ENCODE data around the gene SKP1. TPM values are rescaled to one million over a fixed set of nuclear protein-coding genes. Genes with fewer than 3 reads are reported as not detected.

The SKP1 gene
- total RNA-seq (2022): 380 and 411 TPM in 2 replicates
- percentile 96 among the genes with signal in this experiment for Bru-seq, nascent RNA
- BruChase-seq, experiment 1, labeled RNA remaining after a 6-hour chase: percentile 96 among the genes with signal in this experiment
- percentile 93 among the genes with signal in this experiment for BruChase-seq, experiment 2, labeled RNA remaining after a 2-hour chase
- long read RNA-seq, full-length matches to known transcripts: 1,187 of 1,266 reads
- long read RNA-seq, partial matches to known transcripts: 16 of 1,266 reads
- long read RNA-seq, other reads (novel, unspliced or antisense): 63 of 1,266 reads

DNA sequence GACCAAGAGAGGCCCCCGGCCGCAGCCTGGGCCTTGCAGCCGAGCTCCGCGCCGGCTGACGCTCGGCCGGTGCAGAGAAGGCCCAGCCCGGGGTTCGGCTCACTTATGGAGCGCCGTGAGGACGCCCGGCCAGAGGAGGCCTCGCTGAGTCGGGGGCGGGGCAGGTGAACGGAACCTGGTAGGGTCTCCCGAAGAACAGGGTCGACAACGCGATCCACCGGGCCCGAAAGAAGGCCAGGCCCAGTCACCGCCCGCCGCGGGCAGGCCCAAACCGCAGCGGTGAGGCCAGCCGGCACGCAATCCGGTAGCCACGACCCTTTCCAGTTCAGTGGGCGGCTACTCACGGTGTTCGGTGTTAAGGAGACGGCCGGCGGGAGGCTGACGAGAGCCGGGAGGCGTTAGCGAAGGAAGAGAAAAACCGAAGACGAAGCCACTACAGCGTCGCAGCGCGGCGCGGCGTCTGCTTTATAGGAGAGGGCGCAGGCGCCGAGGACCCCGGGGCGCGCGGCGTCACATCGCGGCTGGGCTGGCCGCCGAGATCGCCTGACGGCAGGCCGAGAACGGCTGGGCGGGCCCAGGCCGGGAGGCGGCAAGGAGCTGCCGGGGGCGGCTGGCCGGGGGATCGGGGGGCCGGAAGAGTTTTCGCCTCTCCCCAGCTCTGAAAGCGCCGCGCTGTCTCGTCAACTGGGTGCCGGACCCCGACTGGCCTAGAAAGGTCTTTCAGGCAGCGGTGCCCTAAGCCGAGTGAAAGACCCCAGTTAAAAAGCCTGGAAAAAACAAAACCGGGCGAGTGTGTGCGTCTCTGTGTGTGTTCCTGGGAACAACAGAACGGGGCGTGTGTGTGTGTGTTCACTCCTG lies at the start of gene SKP1:
TSS of gene SKP1 (minus strand) at position 440 of the 858 bp plus-strand sequence. CDS start 2,928 bp downstream, outside the sequence.
- H3K4me3 Mint-ChIP-seq (ENCODE audit: low read depth, unreplicated experiment): peak within 1 kb of the TSS; percentile 97
- peak within 1 kb of the TSS; percentile 98 for H3K27ac Mint-ChIP-seq (ENCODE audit: unreplicated experiment)
- peaks cover 66% of the 10 kb centered on the region for H3K36me3 Mint-ChIP-seq (ENCODE audit: insufficient read depth, unreplicated experiment)
- intact Hi-C loops (cut with micrococcal nuclease; ENCODE audit: unreplicated experiment): no loop called here
- CTCF ChIA-PET: interaction anchor here (0.6 to 1.8 kb wide), 9 partner anchors 11 to 1513 kb away, joined by 3 to 6 read pairs (median 3); partner anchors contain the start of gene PPP2CA
- no peaks in the 10 kb centered on the region for H3K27me3 Mint-ChIP-seq (ENCODE audit: unreplicated experiment)
- peaks cover 32% of the 10 kb centered on the region for H3K4me1 Mint-ChIP-seq (ENCODE audit: low read depth, unreplicated experiment)
- BruUV-seq (replicated peaks): no TSS peak
- DNase-seq: peak; percentile 92
- no peaks in the 10 kb centered on the region for H3K9me3 Mint-ChIP-seq (ENCODE audit: low read depth, unreplicated experiment)
- TF ChIP-seq CTCF (IDR thresholded peaks at IDR 0.05; ENCODE audit: unreplicated experiment): no peak

GRCh38 chr5:134225780-134226440 lies 49.2 kb upstream of the SKP1 start, which contains the start of gene PPP2CA:
TSS of gene PPP2CA (minus strand) at chr5:134226073. CDS start at chr5:134225861, 212 bp downstream.
- CTCF ChIA-PET: interaction anchor here (0.6 to 3.4 kb wide), 14 partner anchors 19 to 845 kb away, joined by 3 to 22 read pairs (median 4); no protein-coding TSS in a partner anchor
- intact Hi-C loops (cut with micrococcal nuclease; ENCODE audit: unreplicated experiment): loop anchor here (2.0 to 5.0 kb wide), 4 partner anchors 21 to 146 kb away; partner anchors contain the start of gene UBE2B
- no TSS peak for BruUV-seq (replicated peaks)
- peak within 1 kb of the TSS; percentile 94 for H3K27ac Mint-ChIP-seq (ENCODE audit: unreplicated experiment)
- H3K9me3 Mint-ChIP-seq (ENCODE audit: low read depth, unreplicated experiment): no peaks in the 10 kb centered on the region
- H3K27me3 Mint-ChIP-seq (ENCODE audit: unreplicated experiment): no peaks in the 10 kb centered on the region
- H3K4me3 Mint-ChIP-seq (ENCODE audit: low read depth, unreplicated experiment): peak within 1 kb of the TSS; percentile 93
- peaks cover 60% of the 10 kb centered on the region for H3K36me3 Mint-ChIP-seq (ENCODE audit: insufficient read depth, unreplicated experiment)
- peak; percentile 21 for TF ChIP-seq CTCF (IDR thresholded peaks at IDR 0.05; ENCODE audit: unreplicated experiment)
- H3K4me1 Mint-ChIP-seq (ENCODE audit: low read depth, unreplicated experiment): peaks cover 36% of the 10 kb centered on the region
- DNase-seq: peak; percentile 99

DNA sequence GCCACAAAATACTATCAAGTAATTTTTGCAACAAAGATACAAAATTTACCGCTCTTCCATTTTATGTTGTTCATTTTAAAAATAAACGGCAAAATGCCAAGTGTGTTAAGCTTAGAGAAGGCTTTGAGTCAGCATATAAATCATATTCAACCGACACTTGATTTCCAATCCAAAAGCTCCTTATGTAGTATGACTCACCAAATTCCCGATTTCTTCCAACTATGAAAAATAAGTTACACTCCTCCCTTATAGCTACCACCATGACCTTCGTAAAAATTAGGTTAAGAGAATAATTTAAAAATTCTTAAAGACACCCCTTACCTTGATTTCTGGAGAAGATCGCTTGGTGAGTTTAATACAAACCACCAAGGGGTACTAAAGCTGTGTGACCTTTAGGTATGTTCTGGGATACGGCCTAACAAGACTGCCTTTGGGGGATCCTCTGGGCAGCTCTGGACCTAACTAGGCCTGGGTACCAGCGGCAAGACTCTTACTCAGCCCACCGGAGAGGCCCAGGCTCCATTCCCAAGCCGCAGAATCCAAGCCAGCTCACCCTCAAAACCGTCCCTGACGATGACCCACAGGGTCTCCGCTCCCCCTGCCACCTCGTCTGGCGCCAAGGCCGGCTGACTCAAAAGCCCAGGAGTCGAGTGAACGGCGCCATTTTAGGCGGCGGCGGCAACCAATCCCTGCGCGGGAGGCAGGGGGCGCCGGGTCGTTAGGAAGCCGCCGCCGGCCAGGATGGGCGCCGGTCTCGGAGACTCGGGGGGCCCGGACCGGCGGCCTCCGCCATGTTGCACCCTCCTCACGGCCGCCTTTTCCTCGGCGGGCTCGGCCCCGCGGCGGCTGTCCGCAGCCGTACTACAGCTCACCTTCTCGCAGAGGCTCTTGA lies 48.4 kb upstream of the SKP1 start:
- peaks cover 68% of the 10 kb centered on the region for H3K36me3 Mint-ChIP-seq (ENCODE audit: insufficient read depth, unreplicated experiment)
- intact Hi-C loops (cut with micrococcal nuclease; ENCODE audit: unreplicated experiment): loop anchor here (2.0 to 5.0 kb wide), 4 partner anchors 38 to 147 kb away; partner anchors contain the start of gene UBE2B
- CTCF ChIA-PET: interaction anchor here (0.6 to 3.4 kb wide), 11 partner anchors 11 to 601 kb away, joined by 3 to 22 read pairs (median 6); no protein-coding TSS in a partner anchor
- H3K9me3 Mint-ChIP-seq (ENCODE audit: low read depth, unreplicated experiment): no peaks in the 10 kb centered on the region
- peak; percentile 26 for TF ChIP-seq CTCF (IDR thresholded peaks at IDR 0.05; ENCODE audit: unreplicated experiment)
- H3K27me3 Mint-ChIP-seq (ENCODE audit: unreplicated experiment): no peaks in the 10 kb centered on the region
- H3K4me3 Mint-ChIP-seq (ENCODE audit: low read depth, unreplicated experiment): peak overlapping the region; percentile 93
- TSS peak; percentile 34 for BruUV-seq (replicated peaks)
- DNase-seq: peak; percentile 76
- peaks cover 44% of the 10 kb centered on the region for H3K4me1 Mint-ChIP-seq (ENCODE audit: low read depth, unreplicated experiment)
- H3K27ac Mint-ChIP-seq (ENCODE audit: unreplicated experiment): peak overlapping the region; percentile 94

Measured in Calu3 (cell line).